Hematopoietic multipotent progenitor cell treated with erythropoietin and hydrocortisone succinate and interleukin-3 and kit ligand, for 17 days (in vitro differentiated cells): ENCODE data around the gene CCSER1.

ENCODE experiments used
- DNase-seq: peaks from one replicate; pipeline ENCODE4 v3.0.0-alpha.2; 2015; ENCODE audit warnings: low spot score

CCSER1 gene

DNA sequence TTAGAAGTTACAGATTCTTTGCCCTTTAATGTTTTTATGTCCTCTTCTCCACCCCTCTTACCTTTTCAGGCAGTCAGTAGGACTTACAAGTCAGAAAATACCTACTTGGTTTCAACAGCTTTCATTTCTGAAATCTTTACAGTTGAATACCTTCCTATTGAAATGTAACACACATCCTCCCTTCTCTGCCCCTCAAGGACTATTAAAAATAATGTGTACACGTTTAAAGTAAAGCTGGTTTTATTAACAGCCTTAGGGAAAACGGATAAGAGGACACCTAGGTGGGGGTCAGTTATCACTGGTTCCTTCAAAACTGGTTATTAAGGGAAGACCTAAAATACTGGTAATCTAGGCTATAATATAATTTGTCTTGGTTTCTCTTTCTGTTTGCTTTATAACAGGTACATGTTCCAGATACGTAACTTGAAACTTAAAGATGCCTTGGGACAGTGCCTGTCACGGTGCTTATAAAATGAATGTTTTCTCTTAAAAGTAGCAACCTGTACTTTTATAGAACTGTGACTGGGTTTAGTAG, 1.8 kb downstream of the CCSER1 start:
- DNase-seq = no peak

GRCh38 chr4:90130076-90130475, 2.9 kb downstream of the CCSER1 start:
- no peak for DNase-seq

DNA sequence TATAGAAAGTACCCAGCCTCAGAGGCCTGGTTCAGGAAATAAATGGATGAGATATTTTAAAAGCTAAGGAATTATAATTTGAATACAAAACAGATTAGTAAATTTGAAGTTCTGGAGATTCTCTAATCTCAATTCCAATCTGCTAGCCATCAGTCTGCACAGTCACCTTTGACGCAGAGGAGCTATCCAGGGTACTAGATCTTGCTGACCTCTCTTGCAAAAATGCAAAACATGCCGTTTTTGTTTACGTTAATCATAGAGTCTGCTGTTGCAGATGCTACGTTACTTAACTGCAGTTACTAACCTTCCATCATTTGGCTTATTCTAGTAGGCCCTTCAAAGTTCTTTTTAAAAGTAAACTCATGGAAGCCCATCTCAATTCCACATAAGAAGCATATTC, 10.4 kb downstream of the CCSER1 start:
- DNase-seq = no peak

DNA sequence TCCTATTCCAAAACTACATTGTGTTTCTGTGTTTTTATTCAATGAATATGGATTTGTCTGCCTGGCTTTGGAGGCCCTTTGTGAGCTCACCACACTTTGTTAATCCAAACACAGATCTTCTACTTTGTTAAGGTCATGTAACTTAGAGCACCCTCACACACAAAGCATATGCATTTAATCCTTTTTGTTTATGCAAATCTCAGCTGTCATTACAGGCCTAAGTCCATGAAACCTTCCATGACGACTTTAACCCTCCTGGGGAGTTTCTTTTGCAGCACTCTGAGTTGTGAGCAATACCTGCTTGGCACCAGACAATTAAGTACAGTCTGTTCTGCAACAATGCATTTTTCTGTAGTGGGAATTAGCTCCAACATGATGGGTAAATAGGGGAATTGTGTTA, 14.9 kb downstream of the CCSER1 start:
- DNase-seq = no peak

DNA sequence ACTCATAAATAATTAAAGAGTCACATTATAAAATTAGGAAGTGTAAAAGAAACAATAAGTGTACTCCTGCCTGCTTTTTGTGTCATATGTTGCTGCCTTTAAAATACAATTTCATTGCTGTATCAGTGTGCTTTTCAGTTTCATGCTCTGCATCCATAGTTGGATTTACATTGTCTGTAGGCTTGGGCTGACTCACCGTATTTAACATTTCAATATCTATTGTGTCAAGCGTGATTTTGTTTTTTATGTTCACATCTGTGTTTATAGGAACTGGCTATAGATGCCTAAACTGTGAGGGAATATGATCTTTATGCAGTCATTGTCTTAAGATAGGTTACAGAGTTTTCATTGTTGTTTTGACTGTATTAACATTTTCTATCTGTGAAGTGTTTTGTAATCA, 18.1 kb downstream of the CCSER1 start:
- no peak for DNase-seq

DNA sequence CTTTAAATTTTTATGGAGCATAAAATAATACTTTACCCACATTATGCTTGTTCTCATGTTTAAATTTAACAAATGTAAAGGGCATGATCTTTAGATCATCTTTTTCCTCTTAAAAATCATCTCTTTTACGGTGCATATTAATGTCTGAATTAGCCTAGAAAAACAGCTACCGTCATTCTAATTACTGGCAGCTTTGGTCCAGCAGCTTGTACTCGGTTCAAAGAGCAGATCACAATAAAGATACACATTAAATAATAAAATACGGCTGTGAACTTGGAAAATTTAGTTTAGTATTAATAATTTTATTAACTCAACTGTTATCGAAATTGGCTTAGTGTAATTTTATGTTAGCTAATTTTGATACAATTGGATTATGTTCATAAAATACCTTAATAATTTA, 19.1 kb downstream of the CCSER1 start:
- DNase-seq = no peak

DNA sequence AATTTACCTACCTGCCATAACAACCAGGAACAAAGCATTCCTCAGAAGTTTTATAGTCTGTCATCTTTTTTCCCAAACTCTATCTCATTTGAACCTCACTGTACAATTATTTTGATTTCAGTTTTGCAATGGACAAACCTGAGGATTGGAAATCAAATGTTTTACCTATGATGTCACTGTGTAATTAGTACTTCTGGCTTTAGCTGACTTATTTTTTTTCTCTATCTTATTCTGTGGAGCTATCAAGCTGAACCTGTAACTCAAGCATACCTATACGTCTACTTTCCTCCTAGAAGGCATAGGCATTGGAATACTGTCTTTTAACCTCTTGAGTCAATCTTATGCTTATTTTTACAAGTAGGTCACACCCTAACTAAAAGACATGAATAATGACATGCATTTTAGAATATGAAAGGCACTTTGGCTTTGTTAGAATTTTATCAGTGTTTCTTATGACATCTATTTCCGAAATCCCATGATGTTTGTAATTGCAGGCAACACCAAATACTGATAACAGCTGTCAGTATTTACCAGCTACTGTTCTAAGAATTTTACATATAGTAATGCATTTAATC, 21.5 kb downstream of the CCSER1 start:
- no peak for DNase-seq

GRCh38 chr4:90152024-90152423, 24.8 kb downstream of the CCSER1 start:
- DNase-seq = no peak

- DNase-seq = no peak
Observed at GRCh38 chr4:90159193-90159592, 32.0 kb downstream of the CCSER1 start.

GRCh38 chr4:90160044-90160443, 32.9 kb downstream of the CCSER1 start:
- DNase-seq = no peak

- DNase-seq = no peak
Observed at GRCh38 chr4:90162566-90162965, 35.4 kb downstream of the CCSER1 start.

DNA sequence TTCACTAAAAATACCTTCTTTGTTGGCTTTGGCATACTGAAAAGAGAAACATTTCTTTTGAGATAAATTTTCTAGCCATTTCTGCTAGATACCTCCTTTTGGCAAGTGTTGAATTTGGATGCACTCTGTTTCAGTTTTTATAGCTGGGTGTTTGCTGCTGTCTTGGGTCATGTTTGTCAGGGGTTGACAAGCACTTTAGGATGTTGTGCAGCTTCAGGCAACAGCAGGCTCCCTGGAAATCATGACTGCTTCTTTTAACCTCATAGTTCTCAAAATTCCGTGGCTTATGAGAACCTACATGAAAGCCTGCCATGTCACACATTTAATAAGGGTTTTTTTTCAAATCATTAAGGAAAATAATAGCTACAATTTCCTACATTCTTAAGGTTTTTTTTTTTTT, 36.7 kb downstream of the CCSER1 start:
- no peak for DNase-seq

DNA sequence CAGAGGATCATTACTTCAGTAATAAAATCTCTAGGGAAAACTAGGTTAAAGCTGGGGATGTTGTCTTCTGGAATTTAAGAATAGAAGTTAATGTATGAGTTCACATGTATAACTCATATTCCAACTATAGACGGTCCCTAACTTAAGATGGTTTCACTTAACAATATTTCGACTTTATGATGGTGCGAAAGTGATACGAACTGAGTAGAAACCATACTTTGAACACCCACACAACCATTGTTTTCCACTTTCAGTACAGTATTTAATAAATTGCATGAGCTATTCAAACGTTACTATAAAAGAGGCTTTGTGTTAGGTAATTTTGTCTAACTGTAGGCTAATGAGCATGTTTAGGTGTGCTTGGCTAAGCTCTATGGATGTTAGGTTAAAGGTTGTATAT, 38.7 kb downstream of the CCSER1 start:
- no peak for DNase-seq

GRCh38 chr4:90171491-90171890, 44.3 kb downstream of the CCSER1 start:
- no peak for DNase-seq

DNA sequence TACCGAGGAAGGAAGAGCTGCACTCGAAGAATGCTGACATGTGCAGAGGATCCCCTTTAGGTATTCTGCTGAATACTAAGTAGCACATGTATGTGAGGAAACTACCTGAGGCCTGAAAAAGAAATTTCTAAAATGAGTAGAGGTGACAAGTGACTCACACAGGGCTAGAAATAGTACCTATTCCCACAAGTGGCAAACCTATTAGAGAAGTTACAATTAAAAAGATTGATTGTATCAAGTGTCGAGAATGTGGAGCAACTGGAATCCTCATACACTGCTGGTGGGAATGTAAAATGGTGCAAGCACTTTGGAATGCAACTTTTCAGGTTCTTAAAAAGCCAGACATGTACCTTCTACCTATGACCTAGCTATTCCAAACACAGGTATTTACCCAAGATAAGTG, 47.4 kb downstream of the CCSER1 start:
- no peak for DNase-seq

GRCh38 chr4:90181644-90182043, 54.5 kb downstream of the CCSER1 start:
- DNase-seq = no peak

DNA sequence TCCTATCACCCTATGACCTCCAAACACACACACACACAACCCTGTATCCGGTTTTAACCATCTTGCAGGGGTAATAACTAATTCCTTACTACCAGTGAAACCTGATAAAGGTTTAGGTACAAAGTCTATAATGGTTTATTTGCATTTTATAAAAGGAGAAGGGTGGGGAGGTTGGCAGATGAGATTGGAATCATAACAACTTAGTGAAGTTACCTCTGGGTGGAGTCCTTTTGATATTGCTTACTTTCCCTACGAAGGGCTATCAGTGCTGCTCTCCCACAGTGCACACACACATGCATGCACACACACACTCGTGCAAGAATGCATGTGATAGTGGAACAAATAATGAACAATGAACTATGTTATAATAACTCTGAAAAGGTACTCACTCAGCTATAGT, 56.1 kb downstream of the CCSER1 start:
- no peak for DNase-seq

GRCh38 chr4:90184560-90184959, 57.4 kb downstream of the CCSER1 start:
- no peak for DNase-seq

GRCh38 chr4:90185416-90185815, 58.2 kb downstream of the CCSER1 start:
- DNase-seq = no peak

DNA sequence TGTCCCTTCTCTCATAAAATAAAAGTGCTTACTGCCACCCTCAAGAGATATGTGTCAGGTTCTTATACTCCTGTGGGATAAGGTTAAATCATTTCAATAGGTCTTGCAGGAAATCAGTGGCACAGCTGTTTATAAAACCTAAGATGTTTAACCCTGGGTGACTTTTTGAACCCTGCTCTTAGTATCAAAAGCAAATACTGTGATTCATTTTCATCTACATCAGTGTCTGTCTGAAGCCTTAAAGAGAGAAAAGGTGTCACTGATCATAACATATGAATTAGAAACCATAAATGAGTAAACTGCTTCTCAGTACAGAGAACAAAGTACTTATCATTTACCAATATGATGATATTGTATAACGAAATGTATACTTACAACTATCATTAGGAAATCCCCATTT, 59.0 kb downstream of the CCSER1 start:
- no peak for DNase-seq

GRCh38 chr4:90187148-90187884, 60.1 kb downstream of the CCSER1 start:
- no peak for DNase-seq

GRCh38 chr4:90189178-90189577, 62.0 kb downstream of the CCSER1 start:
- no peak for DNase-seq

- no peak for DNase-seq
Observed at GRCh38 chr4:90189946-90190345, 62.8 kb downstream of the CCSER1 start.

DNA sequence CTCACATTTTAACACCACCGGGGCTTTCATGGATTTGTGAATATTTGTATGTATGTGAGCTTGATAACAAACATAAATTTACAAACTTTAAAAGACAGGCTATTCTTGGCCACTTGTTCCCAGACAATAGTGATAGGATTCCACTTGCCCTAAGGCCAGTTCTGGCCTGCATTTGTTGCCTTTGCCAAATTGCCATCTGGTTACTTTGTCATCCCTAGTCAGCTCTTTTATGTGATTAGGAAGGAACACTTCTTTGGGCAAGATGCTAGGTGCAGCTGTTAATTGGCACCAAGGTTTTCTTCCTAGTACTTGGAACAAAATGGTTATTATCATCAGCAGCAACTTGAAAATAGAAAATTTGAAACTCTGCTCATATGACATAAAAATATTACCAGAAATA, 63.3 kb downstream of the CCSER1 start:
- DNase-seq = no peak
